H9 (cell line): ENCODE results near the gene AMBRA1. TPM values are rescaled to one million over a fixed set of nuclear protein-coding genes. Genes with fewer than 3 reads are reported as not detected.

ENCODE experiments used
- DNase-seq: peaks from one replicate; pipeline ENCODE4 v3.0.0-alpha.2; 2017
- H2AFZ ChIP-seq: one replicate; pipeline ENCODE4 v1.6.1; 2013; ENCODE audit warnings: mild to moderate bottlenecking, low read length, control low read depth, moderate library complexity
- H2AK5ac ChIP-seq: 2 replicates; pipeline ENCODE4 v1.6.1; 2013; ENCODE audit warnings: low read length, control low read depth, mixed read lengths; ENCODE audit not compliant: insufficient read length
- H2BK120ac ChIP-seq: one replicate; pipeline ENCODE4 v1.6.1; 2013; ENCODE audit warnings: low read depth, mild to moderate bottlenecking, low read length, control low read depth, inconsistent platforms; ENCODE audit not compliant: poor library complexity, severe bottlenecking
- H2BK12ac ChIP-seq: 2 replicates; pipeline ENCODE4 v1.6.1; 2013; ENCODE audit warnings: low read length, control low read depth, mixed read lengths, low read depth; ENCODE audit not compliant: insufficient read length
- H2BK15ac ChIP-seq: 2 replicates; pipeline ENCODE4 v1.6.1; 2013; ENCODE audit warnings: low read depth, low read length, control low read depth
- H2BK20ac ChIP-seq: one replicate; pipeline ENCODE4 v1.6.1; 2013; ENCODE audit warnings: low read depth, mild to moderate bottlenecking, low read length, control low read depth, inconsistent platforms; ENCODE audit not compliant: poor library complexity, severe bottlenecking
- H2BK5ac ChIP-seq: 2 replicates; pipeline ENCODE4 v1.6.1; 2013; ENCODE audit warnings: low read length, control low read depth, mixed read lengths; ENCODE audit not compliant: insufficient read length
- H3K14ac ChIP-seq: 2 replicates; pipeline ENCODE4 v1.6.1; 2013; ENCODE audit warnings: low read length, control low read depth; ENCODE audit not compliant: insufficient read depth
- H3K18ac ChIP-seq: 2 replicates; pipeline ENCODE4 v1.6.1; 2013; ENCODE audit warnings: low read depth, mild to moderate bottlenecking, mixed read lengths, low read length, control low read depth; ENCODE audit not compliant: insufficient read length
- H3K23ac ChIP-seq: 2 replicates; pipeline ENCODE4 v1.6.1; 2013; ENCODE audit warnings: low read length, control low read depth, mixed read lengths, low read depth; ENCODE audit not compliant: insufficient read length
- H3K23me2 ChIP-seq: 2 replicates; pipeline ENCODE4 v1.6.1; 2013; ENCODE audit warnings: low read depth, mild to moderate bottlenecking, mixed read lengths, low read length, control low read depth; ENCODE audit not compliant: insufficient read length, poor library complexity, severe bottlenecking
- H3K27ac ChIP-seq: 2 replicates; pipeline ENCODE4 v1.5.1; 2013; ENCODE audit warnings: low read length, control low read depth, mixed read lengths, low read depth; ENCODE audit not compliant: insufficient read length
- H3K27me3 ChIP-seq: 2 replicates; pipeline ENCODE4 v1.6.1; 2013; ENCODE audit warnings: low read length, control low read depth, inconsistent platforms; ENCODE audit not compliant: insufficient read depth
- H3K4ac ChIP-seq: 2 replicates; pipeline ENCODE4 v1.6.1; 2013; ENCODE audit warnings: low read depth, mild to moderate bottlenecking, control low read depth, inconsistent platforms, low read length, moderate library complexity
- H3K4me1 ChIP-seq: 2 replicates; pipeline ENCODE4 v1.6.1; 2013; ENCODE audit warnings: low read length, control low read depth, inconsistent platforms; ENCODE audit not compliant: insufficient read depth
- H3K4me2 ChIP-seq: 2 replicates; pipeline ENCODE4 v1.6.1; 2013; ENCODE audit warnings: low read length, control low read depth, mixed read lengths; ENCODE audit not compliant: insufficient read length, insufficient read depth
- H3K56ac ChIP-seq: 2 replicates; pipeline ENCODE4 v1.6.1; 2013; ENCODE audit warnings: low read depth, mild to moderate bottlenecking, mixed read lengths, low read length, control low read depth; ENCODE audit not compliant: insufficient read length
- H3K79me1 ChIP-seq: 2 replicates; pipeline ENCODE4 v1.6.1; 2013; ENCODE audit warnings: low read depth, mild to moderate bottlenecking, moderate library complexity, low read length, control low read depth, inconsistent platforms; ENCODE audit not compliant: insufficient read depth, poor library complexity, severe bottlenecking
- H3K79me2 ChIP-seq: 2 replicates; pipeline ENCODE4 v1.6.1; 2013; ENCODE audit warnings: low read length, control low read depth, inconsistent platforms; ENCODE audit not compliant: insufficient read depth
- H3K9ac ChIP-seq: 2 replicates; pipeline ENCODE4 v1.6.1; 2013; ENCODE audit warnings: low read length, control low read depth, mixed read lengths; ENCODE audit not compliant: insufficient read length; ENCODE audit errors: extremely low read depth
- H3K9me3 ChIP-seq: one replicate; pipeline ENCODE4 v1.6.1; 2013; ENCODE audit warnings: low read depth, low read length, inconsistent platforms; ENCODE audit not compliant: control insufficient read depth
- H3T11ph ChIP-seq: one replicate; pipeline ENCODE4 v1.6.1; 2013; ENCODE audit warnings: mild to moderate bottlenecking, low read length, control low read depth, inconsistent platforms
- H4K20me1 ChIP-seq: one replicate; pipeline ENCODE4 v1.6.1; 2013; ENCODE audit not compliant: control insufficient read depth, insufficient read length, insufficient read depth
- H4K5ac ChIP-seq: 2 replicates; pipeline ENCODE4 v1.6.1; 2013; ENCODE audit warnings: low read depth, mild to moderate bottlenecking, mixed read lengths, low read length, control low read depth; ENCODE audit not compliant: insufficient read length
- H4K8ac ChIP-seq: replicated peaks from 2 replicates; pipeline ENCODE4 v1.6.1; 2013; ENCODE audit warnings: low read length, control low read depth, mixed read lengths, low read depth; ENCODE audit not compliant: insufficient read length
- H4K91ac ChIP-seq: 2 replicates; pipeline ENCODE4 v1.6.1; 2013; ENCODE audit warnings: low read depth, mild to moderate bottlenecking, moderate library complexity, mixed read lengths, low read length, control low read depth; ENCODE audit not compliant: insufficient read length
- H3K27ac Mint-ChIP-seq, 3 experiments: 2 replicates in 2 of 3; 3 replicates in 1 of 3; pipeline ENCODE4 v1.8.0; 2020 to 2021; ENCODE audit warnings: mixed read lengths in 3 of 3, mild to moderate bottlenecking in 1 of 3, moderate library complexity in 1 of 3
- H3K27me3 Mint-ChIP-seq: 2 replicates; pipeline ENCODE4 v1.8.0; 2021; ENCODE audit warnings: low read depth, mild to moderate bottlenecking, moderate library complexity, mixed read lengths
- H3K36me3 Mint-ChIP-seq, 3 experiments: 2 replicates in 2 of 3; 3 replicates in 1 of 3; pipeline ENCODE4 v1.8.0; 2020 to 2021; ENCODE audit warnings: low read depth in 3 of 3, mixed read lengths in 3 of 3; ENCODE audit not compliant: insufficient read depth in 1 of 3
- H3K4me1 Mint-ChIP-seq, 2 experiments: 2 replicates each; pipeline ENCODE4 v1.8.0; 2020; ENCODE audit warnings: mixed read lengths in 2 of 2
- H3K4me3 Mint-ChIP-seq, 2 experiments: 2 replicates in 1 of 2; 3 replicates in 1 of 2; pipeline ENCODE4 v1.8.0; 2020 to 2021; ENCODE audit warnings: mild to moderate bottlenecking in 2 of 2, mixed read lengths in 2 of 2, moderate library complexity in 1 of 2
- H3K9me3 Mint-ChIP-seq, 2 experiments: 2 replicates in 1 of 2; 3 replicates in 1 of 2; pipeline ENCODE4 v1.8.0; 2020; ENCODE audit warnings: mild to moderate bottlenecking in 2 of 2, mixed read lengths in 2 of 2, moderate library complexity in 1 of 2
- CTCF ChIP-seq: fragments of 200-600 bp; sonication (generic); conservative IDR thresholded peaks from 3 replicates; pipeline ENCODE4 v1.8.0; 2021; ENCODE audit warnings: antibody characterized with exemption, mild to moderate bottlenecking
- WGBS: extraction: QIAGEN DNeasy Blood & Tissue Kit; methylation state at CpG from one replicate; pipeline ENCODE4 v1.1.7; 2013; ENCODE audit warnings: missing lambda C conversion rate, low lambda C conversion rate, mixed read lengths; ENCODE audit not compliant: insufficient read length; ENCODE audit errors: extremely low coverage; 5-methylcytosine and 5-hydroxymethylcytosine counted together
- total RNA-seq: library from RNA; stranded (reverse); gene quantifications from 2 replicates; pipeline ENCODE4 v1.2.1, GENCODE V29; 2021

The AMBRA1 gene
- total RNA-seq, 1 experiment from 2014 or later, result 37.5 TPM

- Histone ChIP-seq H3K14ac (no peak overlapping the region), H3K23ac (no peak overlapping the region), H2BK120ac (no peak overlapping the region), H3K56ac (no peak overlapping the region), H3K18ac (no peak overlapping the region), H3K4me1 (no peaks in the 10 kb centered on the region), H3K27me3 (no peaks in the 10 kb centered on the region), H2BK12ac (no peak overlapping the region), H3K4ac (no peak overlapping the region), H4K20me1 (no peaks in the 10 kb centered on the region), H4K91ac (no peak overlapping the region), H2BK5ac (no peak overlapping the region), H3K79me1 (no peaks in the 10 kb centered on the region), H3K9me3 (no peaks in the 10 kb centered on the region), H3T11ph (no peak overlapping the region), H4K8ac (no peak overlapping the region), H3K9ac (no peak overlapping the region), H3K79me2 (no peaks in the 10 kb centered on the region), H3K23me2 (no peaks in the 10 kb centered on the region), H2AFZ (no peak overlapping the region), H2BK15ac (no peak overlapping the region), H2BK20ac (no peak overlapping the region), H4K5ac (no peak overlapping the region), H3K27ac (no peak overlapping the region), H2AK5ac (no peak overlapping the region), H3K4me2 (no peak overlapping the region)
- H3K4me1 Mint-ChIP-seq, result no peaks in the 10 kb centered on the region
- H3K36me3 Mint-ChIP-seq, result peaks cover 8 to 22% (median 15%) of the 10 kb centered on the region in 3 experiments
- H3K27ac Mint-ChIP-seq, result peak overlapping the region in 1 of 3 experiments; percentile 70; a peak in 1 of 7 replicates
- H3K27me3 Mint-ChIP-seq, result no peaks in the 10 kb centered on the region
- WGBS, result no CpG with 5 or more reads among the region's 5 CpGs
- no peak overlapping the region for H3K4me3 Mint-ChIP-seq
- no peaks in the 10 kb centered on the region for H3K9me3 Mint-ChIP-seq
- no peak for DNase-seq
- no peak for TF ChIP-seq CTCF
Measured at GRCh38 chr11:46637546-46637945, 43.7 kb upstream of the AMBRA1 start.
